CD1c-positive myeloid dendritic cell (primary cell): ENCODE data around the gene TSC22D3.
"Not testable (repeated sequence)": the region's sequence is repeated elsewhere in the genome, so short reads cannot be mapped to it uniquely, and the experiment has no call there.

Source experiments
- DNase-seq: peaks from one replicate; pipeline ENCODE4 v3.0.0-alpha.2; 2016; ENCODE audit errors: extremely low spot score

The TSC22D3 gene

DNA sequence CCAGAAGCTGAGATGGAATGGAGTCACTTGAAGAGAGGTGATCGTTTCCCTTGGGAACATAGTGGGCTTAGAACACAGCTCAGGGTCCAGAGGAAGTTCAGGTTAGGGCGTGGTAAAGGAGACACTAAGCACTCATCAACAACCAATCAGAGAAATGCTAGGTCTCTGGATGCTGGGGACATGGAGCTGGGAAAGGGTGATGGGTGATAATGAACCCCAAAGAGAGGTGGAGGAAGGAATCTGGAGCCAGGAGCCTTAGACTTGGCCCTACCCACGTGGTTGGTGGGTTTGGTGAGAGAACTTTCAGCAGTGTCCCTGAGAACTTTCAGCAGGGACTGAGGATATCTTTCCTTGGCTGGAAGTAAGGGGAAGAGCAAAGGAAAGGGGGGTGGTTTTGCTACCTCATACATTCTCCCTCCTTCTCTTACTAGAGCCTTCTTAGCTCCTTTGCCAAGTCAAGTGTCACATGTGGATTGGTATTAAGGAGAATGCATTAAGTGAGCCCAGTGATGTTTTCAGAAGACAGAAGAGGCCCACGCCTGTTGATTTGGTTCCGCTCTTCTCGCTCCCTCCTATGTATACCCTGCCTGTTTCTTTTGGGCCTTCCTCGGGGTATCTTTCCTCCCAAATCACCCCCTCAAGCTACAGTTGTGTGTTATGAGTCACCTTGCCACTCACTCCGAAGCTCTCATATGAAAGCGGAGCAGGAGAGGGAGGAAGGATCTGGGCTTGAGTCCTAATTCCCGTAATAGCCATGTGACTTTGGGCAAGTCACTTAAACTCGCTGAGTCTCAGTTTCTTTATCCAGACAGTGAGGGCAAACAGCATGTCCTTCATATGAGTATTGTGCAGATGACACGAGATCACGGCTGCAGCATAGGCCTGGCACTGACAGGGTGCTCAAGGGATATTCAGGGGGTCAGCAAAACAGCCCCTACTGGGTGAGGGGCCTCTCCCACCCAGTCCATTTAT lies 63.1 kb downstream of the TSC22D3 start:
- peak; percentile 63 for DNase-seq

DNA sequence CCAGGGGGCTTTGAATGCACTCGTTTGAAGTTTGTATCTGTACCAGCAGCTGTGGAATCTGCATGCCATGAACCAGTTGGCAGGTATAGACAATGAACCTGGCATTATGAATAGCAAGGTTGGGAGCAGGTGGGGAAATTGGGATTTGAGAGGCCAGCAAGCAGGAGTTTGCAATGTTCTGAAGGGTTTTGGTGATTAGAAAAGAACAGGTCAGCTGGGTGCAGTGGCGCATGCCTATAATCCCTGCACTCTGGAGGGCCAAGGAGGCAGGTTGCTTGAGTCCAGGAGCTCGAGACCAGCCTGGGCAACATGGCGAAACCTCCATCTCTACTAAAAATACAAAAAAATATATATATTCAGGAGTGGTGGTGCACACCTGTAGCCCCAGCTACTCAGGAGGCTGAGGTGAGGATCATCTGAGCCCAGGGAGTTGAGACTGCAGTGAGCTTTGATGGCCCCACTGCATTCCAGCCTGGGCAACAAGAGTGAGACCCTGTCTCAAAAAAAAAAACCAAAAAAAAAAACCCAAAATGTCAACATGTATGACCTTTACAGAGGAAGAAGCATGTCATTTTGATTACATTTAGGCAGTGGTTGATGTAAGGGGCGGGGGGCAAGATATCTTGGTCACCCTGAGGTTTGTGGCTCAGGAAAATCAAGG lies 63.9 kb downstream of the TSC22D3 start:
- DNase-seq: peak; percentile 19

- DNase-seq: peak; percentile 94
Observed at GRCh38 chrX:107710617-107711391, 64.8 kb downstream of the TSC22D3 start.

- DNase-seq: no peak
Observed at GRCh38 chrX:107709266-107709806, 66.3 kb downstream of the TSC22D3 start.

DNA sequence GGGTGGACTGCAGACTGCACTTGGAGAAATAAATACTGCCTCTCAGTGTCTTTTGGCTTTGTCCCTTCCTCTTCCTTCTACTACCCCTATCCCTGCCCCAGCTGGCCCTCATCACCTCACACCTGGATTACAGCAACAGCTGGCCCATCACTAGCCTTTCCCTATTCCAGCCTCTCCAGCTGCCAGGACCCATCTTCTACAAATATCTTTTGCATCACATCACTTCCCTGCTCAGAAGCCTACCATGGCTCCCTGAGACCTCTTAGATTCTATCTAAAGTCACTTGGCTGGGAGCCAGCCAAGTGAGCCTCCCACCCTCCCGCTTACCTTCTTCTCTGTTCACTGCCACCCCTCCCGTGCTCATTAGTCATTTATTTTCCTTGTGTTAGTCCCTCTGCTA lies 66.8 kb downstream of the TSC22D3 start:
- DNase-seq: no peak

DNA sequence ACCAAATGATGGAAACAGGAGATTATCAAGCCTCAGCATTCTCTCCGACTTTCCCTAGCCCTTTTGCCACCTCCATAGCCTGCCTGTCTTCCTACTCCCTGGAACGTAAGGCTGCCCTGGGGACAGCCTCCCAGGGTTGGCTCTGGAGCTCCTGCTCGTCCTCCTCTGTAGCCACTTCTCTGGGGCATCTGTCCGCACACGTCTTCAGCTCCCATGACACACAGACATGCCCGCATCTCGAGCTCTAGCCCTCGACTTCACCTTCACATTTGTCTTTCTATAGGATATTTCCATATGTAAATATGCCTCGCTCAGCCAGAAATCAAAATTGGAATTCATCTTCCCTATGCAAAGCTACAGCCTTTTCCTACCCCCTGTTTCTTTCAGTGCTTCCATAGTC lies 67.7 kb downstream of the TSC22D3 start:
- DNase-seq: no peak

DNA sequence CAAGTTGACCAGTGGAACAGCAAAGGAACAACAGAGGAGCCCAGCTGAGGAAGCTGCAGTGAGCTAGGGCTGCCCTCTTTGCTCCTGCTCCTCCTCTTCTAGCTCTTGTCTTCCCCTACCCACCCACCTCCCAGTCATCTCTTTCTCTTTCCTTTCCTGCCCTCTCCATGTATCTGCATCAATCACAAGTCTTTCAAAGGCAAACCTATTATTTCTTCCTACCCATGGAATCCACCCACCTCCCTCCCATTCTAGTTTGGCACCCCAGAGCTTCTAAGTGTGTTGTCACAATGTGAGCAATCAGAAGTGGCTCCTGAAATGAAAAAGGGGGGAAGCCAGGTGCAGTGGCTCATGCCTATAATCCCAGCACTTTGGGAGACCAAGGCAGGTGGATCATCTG lies 69.3 kb downstream of the TSC22D3 start:
- no peak for DNase-seq

DNA sequence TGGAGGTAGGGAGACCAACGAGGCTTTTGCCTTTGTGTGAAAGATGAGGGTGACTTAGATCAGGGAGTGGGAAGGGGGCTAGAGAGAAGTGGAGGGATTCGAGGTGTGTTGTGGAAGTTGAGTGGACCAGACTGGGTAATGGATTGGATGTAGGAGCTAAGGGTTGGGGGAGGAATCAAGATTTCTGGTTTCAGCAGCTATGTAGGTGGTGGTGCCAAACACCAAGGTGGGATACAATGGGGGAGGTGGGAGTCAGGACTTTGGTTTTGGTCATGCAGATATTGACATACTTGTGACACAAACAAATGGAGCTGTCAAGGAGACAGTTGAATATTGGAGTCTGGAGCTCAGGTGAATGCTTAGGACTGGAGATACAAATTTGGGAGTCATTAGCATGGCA lies 71.0 kb downstream of the TSC22D3 start:
- no peak for DNase-seq

DNA sequence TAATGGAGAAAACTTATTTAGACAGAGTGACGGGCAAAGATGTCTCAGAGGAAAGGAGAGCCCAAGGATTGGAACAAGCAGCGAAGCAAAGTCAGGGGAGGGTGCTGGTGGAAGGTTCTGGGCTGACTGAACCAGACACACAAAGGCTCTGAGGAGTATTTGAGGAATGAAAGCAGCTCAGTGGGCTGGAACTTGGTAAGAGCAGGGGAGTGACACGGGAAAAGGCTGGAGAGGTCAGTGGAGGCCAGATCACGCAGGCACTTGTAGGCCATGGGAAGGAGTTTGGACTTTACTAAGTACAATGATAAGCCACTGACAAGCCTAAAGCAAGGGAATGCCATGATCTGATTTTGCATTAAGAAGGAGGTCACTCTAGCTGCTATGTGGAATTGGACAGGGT lies 71.4 kb downstream of the TSC22D3 start:
- no peak for DNase-seq

- DNase-seq: peak; percentile 82
Observed at GRCh38 chrX:107701493-107702121, 74.0 kb downstream of the TSC22D3 start.

GRCh38 chrX:107700790-107701189 lies 74.8 kb downstream of the TSC22D3 start:
- DNase-seq: peak; percentile 23

DNA sequence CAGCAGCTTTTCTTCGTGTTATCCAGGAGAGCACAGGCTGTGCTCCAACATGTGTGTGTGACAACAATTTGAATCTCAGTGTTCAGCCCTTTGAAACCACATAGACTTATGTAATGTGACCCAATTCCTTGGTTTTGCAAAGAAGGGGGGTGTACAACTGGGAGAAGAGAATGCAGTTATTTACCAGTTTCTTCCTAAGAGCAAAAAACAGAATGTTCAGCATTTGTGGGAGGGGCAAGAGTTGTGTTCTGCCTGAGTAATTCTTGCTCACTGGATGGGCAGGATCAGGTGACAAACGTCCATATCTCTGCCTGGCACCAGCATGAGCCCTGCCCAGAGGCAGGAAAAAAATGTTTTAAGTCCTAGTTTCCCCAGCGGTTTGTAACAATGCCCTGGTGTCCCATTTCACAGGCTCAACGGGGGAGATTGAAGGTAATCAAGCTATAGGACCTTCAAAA lies 75.2 kb downstream of the TSC22D3 start:
- no peak for DNase-seq

- DNase-seq: peak; percentile 61
Observed at GRCh38 chrX:107699616-107700015, 76.0 kb downstream of the TSC22D3 start.

GRCh38 chrX:107691024-107691448 lies 84.6 kb downstream of the TSC22D3 start:
- DNase-seq: peak; percentile 64

- DNase-seq: no peak
Observed at GRCh38 chrX:107687445-107687844, 88.1 kb downstream of the TSC22D3 start.

- peak; percentile 17 for DNase-seq
Observed at GRCh38 chrX:107686792-107687191, 88.8 kb downstream of the TSC22D3 start.

GRCh38 chrX:107686026-107686425 lies 89.6 kb downstream of the TSC22D3 start:
- no peak for DNase-seq

DNA sequence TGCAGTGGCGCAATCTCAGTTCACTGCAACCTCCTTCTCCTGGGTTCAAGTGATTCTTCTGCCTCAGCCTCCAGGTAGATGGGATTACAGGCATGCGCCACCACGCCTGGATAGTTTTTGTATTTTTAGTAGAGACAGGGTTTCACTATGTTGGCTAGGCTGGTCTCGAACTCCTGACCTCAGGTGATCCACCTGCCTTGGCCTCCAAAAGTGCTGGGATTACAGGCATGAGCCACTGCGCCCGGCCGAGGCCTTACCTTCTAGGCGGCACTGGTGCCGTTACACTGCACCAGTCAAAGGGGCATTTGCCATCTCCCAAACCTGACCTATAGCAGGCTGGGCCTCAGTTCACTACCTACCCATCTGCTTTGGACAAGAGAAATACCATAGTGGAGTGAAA lies 90.0 kb downstream of the TSC22D3 start:
- DNase-seq: not testable (repeated sequence)

GRCh38 chrX:107684956-107685385 lies 90.6 kb downstream of the TSC22D3 start:
- DNase-seq: peak; percentile 57

GRCh38 chrX:107683931-107684330 lies 91.7 kb downstream of the TSC22D3 start:
- no peak for DNase-seq
